H9 (cell line): ENCODE data around the gene AFAP1L2. TPM values are rescaled to one million over a fixed set of nuclear protein-coding genes. Genes with fewer than 3 reads are reported as not detected.

Experiments
- DNase-seq: peaks from one replicate; pipeline ENCODE4 v3.0.0-alpha.2; 2017
- H2AFZ ChIP-seq: one replicate; pipeline ENCODE4 v1.6.1; 2013; ENCODE audit warnings: mild to moderate bottlenecking, low read length, control low read depth, moderate library complexity
- H2AK5ac ChIP-seq: 2 replicates; pipeline ENCODE4 v1.6.1; 2013; ENCODE audit warnings: low read length, control low read depth, mixed read lengths; ENCODE audit not compliant: insufficient read length
- H2BK120ac ChIP-seq: one replicate; pipeline ENCODE4 v1.6.1; 2013; ENCODE audit warnings: low read depth, mild to moderate bottlenecking, low read length, control low read depth, inconsistent platforms; ENCODE audit not compliant: poor library complexity, severe bottlenecking
- H2BK12ac ChIP-seq: 2 replicates; pipeline ENCODE4 v1.6.1; 2013; ENCODE audit warnings: low read length, control low read depth, mixed read lengths, low read depth; ENCODE audit not compliant: insufficient read length
- H2BK15ac ChIP-seq: 2 replicates; pipeline ENCODE4 v1.6.1; 2013; ENCODE audit warnings: low read depth, low read length, control low read depth
- H2BK20ac ChIP-seq: one replicate; pipeline ENCODE4 v1.6.1; 2013; ENCODE audit warnings: low read depth, mild to moderate bottlenecking, low read length, control low read depth, inconsistent platforms; ENCODE audit not compliant: poor library complexity, severe bottlenecking
- H2BK5ac ChIP-seq: 2 replicates; pipeline ENCODE4 v1.6.1; 2013; ENCODE audit warnings: low read length, control low read depth, mixed read lengths; ENCODE audit not compliant: insufficient read length
- H3K14ac ChIP-seq: 2 replicates; pipeline ENCODE4 v1.6.1; 2013; ENCODE audit warnings: low read length, control low read depth; ENCODE audit not compliant: insufficient read depth
- H3K18ac ChIP-seq: 2 replicates; pipeline ENCODE4 v1.6.1; 2013; ENCODE audit warnings: low read depth, mild to moderate bottlenecking, mixed read lengths, low read length, control low read depth; ENCODE audit not compliant: insufficient read length
- H3K23ac ChIP-seq: 2 replicates; pipeline ENCODE4 v1.6.1; 2013; ENCODE audit warnings: low read length, control low read depth, mixed read lengths, low read depth; ENCODE audit not compliant: insufficient read length
- H3K23me2 ChIP-seq: 2 replicates; pipeline ENCODE4 v1.6.1; 2013; ENCODE audit warnings: low read depth, mild to moderate bottlenecking, mixed read lengths, low read length, control low read depth; ENCODE audit not compliant: insufficient read length, poor library complexity, severe bottlenecking
- H3K27ac ChIP-seq: 2 replicates; pipeline ENCODE4 v1.5.1; 2013; ENCODE audit warnings: low read length, control low read depth, mixed read lengths, low read depth; ENCODE audit not compliant: insufficient read length
- H3K27me3 ChIP-seq: 2 replicates; pipeline ENCODE4 v1.6.1; 2013; ENCODE audit warnings: low read length, control low read depth, inconsistent platforms; ENCODE audit not compliant: insufficient read depth
- H3K4ac ChIP-seq: 2 replicates; pipeline ENCODE4 v1.6.1; 2013; ENCODE audit warnings: low read depth, mild to moderate bottlenecking, control low read depth, inconsistent platforms, low read length, moderate library complexity
- H3K4me1 ChIP-seq: 2 replicates; pipeline ENCODE4 v1.6.1; 2013; ENCODE audit warnings: low read length, control low read depth, inconsistent platforms; ENCODE audit not compliant: insufficient read depth
- H3K4me2 ChIP-seq: 2 replicates; pipeline ENCODE4 v1.6.1; 2013; ENCODE audit warnings: low read length, control low read depth, mixed read lengths; ENCODE audit not compliant: insufficient read length, insufficient read depth
- H3K56ac ChIP-seq: 2 replicates; pipeline ENCODE4 v1.6.1; 2013; ENCODE audit warnings: low read depth, mild to moderate bottlenecking, mixed read lengths, low read length, control low read depth; ENCODE audit not compliant: insufficient read length
- H3K79me1 ChIP-seq: 2 replicates; pipeline ENCODE4 v1.6.1; 2013; ENCODE audit warnings: low read depth, mild to moderate bottlenecking, moderate library complexity, low read length, control low read depth, inconsistent platforms; ENCODE audit not compliant: insufficient read depth, poor library complexity, severe bottlenecking
- H3K79me2 ChIP-seq: 2 replicates; pipeline ENCODE4 v1.6.1; 2013; ENCODE audit warnings: low read length, control low read depth, inconsistent platforms; ENCODE audit not compliant: insufficient read depth
- H3K9ac ChIP-seq: 2 replicates; pipeline ENCODE4 v1.6.1; 2013; ENCODE audit warnings: low read length, control low read depth, mixed read lengths; ENCODE audit not compliant: insufficient read length; ENCODE audit errors: extremely low read depth
- H3K9me3 ChIP-seq: one replicate; pipeline ENCODE4 v1.6.1; 2013; ENCODE audit warnings: low read depth, low read length, inconsistent platforms; ENCODE audit not compliant: control insufficient read depth
- H3T11ph ChIP-seq: one replicate; pipeline ENCODE4 v1.6.1; 2013; ENCODE audit warnings: mild to moderate bottlenecking, low read length, control low read depth, inconsistent platforms
- H4K20me1 ChIP-seq: one replicate; pipeline ENCODE4 v1.6.1; 2013; ENCODE audit not compliant: control insufficient read depth, insufficient read length, insufficient read depth
- H4K5ac ChIP-seq: 2 replicates; pipeline ENCODE4 v1.6.1; 2013; ENCODE audit warnings: low read depth, mild to moderate bottlenecking, mixed read lengths, low read length, control low read depth; ENCODE audit not compliant: insufficient read length
- H4K8ac ChIP-seq: replicated peaks from 2 replicates; pipeline ENCODE4 v1.6.1; 2013; ENCODE audit warnings: low read length, control low read depth, mixed read lengths, low read depth; ENCODE audit not compliant: insufficient read length
- H4K91ac ChIP-seq: 2 replicates; pipeline ENCODE4 v1.6.1; 2013; ENCODE audit warnings: low read depth, mild to moderate bottlenecking, moderate library complexity, mixed read lengths, low read length, control low read depth; ENCODE audit not compliant: insufficient read length
- H3K27ac Mint-ChIP-seq, 3 experiments: 2 replicates in 2 of 3; 3 replicates in 1 of 3; pipeline ENCODE4 v1.8.0; 2020 to 2021; ENCODE audit warnings: mixed read lengths in 3 of 3, mild to moderate bottlenecking in 1 of 3, moderate library complexity in 1 of 3
- H3K27me3 Mint-ChIP-seq: 2 replicates; pipeline ENCODE4 v1.8.0; 2021; ENCODE audit warnings: low read depth, mild to moderate bottlenecking, moderate library complexity, mixed read lengths
- H3K36me3 Mint-ChIP-seq, 3 experiments: 2 replicates in 2 of 3; 3 replicates in 1 of 3; pipeline ENCODE4 v1.8.0; 2020 to 2021; ENCODE audit warnings: low read depth in 3 of 3, mixed read lengths in 3 of 3; ENCODE audit not compliant: insufficient read depth in 1 of 3
- H3K4me1 Mint-ChIP-seq, 2 experiments: 2 replicates each; pipeline ENCODE4 v1.8.0; 2020; ENCODE audit warnings: mixed read lengths in 2 of 2
- H3K4me3 Mint-ChIP-seq, 2 experiments: 2 replicates in 1 of 2; 3 replicates in 1 of 2; pipeline ENCODE4 v1.8.0; 2020 to 2021; ENCODE audit warnings: mild to moderate bottlenecking in 2 of 2, mixed read lengths in 2 of 2, moderate library complexity in 1 of 2
- H3K9me3 Mint-ChIP-seq, 2 experiments: 2 replicates in 1 of 2; 3 replicates in 1 of 2; pipeline ENCODE4 v1.8.0; 2020; ENCODE audit warnings: mild to moderate bottlenecking in 2 of 2, mixed read lengths in 2 of 2, moderate library complexity in 1 of 2
- CTCF ChIP-seq: fragments of 200-600 bp; sonication (generic); conservative IDR thresholded peaks from 3 replicates; pipeline ENCODE4 v1.8.0; 2021; ENCODE audit warnings: antibody characterized with exemption, mild to moderate bottlenecking
- WGBS: extraction: QIAGEN DNeasy Blood & Tissue Kit; methylation state at CpG from one replicate; pipeline ENCODE4 v1.1.7; 2013; ENCODE audit warnings: missing lambda C conversion rate, low lambda C conversion rate, mixed read lengths; ENCODE audit not compliant: insufficient read length; ENCODE audit errors: extremely low coverage; 5-methylcytosine and 5-hydroxymethylcytosine counted together
- total RNA-seq: library from RNA; stranded (reverse); gene quantifications from 2 replicates; pipeline ENCODE4 v1.2.1, GENCODE V29; 2021

AFAP1L2 gene
- total RNA-seq, 1 experiment from 2014 or later: 0.77 TPM

DNA sequence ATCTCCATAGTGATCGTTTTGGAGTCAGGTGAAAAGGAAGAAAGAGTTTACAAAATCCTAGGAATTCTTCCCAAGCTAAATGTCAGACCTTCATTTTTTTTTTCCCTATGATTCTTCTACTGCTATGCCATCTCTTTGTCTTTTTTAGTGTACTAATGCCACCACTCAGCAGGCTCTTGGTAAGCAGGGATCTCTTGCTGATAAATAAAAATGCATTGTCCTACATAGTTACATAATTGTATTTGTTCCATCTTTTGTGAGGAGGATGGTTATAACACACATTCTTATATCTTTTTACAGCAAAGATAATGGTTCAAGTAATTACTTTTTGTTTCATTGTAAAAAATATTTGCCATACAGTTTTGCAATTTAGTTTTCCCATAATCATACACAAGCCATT is 36.8 kb upstream of the AFAP1L2 start:
- Histone ChIP-seq H3K4me2 (no peak overlapping the region), H2BK120ac (no peak overlapping the region), H3K79me2 (no peaks in the 10 kb centered on the region), H3K23me2 (no peaks in the 10 kb centered on the region), H2AFZ (no peak overlapping the region), H3K27me3 (no peaks in the 10 kb centered on the region), H3K27ac (no peak overlapping the region), H3K23ac (no peak overlapping the region), H4K8ac (no peak overlapping the region), H2AK5ac (no peak overlapping the region), H2BK15ac (no peak overlapping the region), H3K9ac (no peak overlapping the region), H4K91ac (no peak overlapping the region), H3K79me1 (no peaks in the 10 kb centered on the region), H3K4ac (no peak overlapping the region), H3T11ph (no peak overlapping the region), H3K56ac (no peak overlapping the region), H2BK20ac (no peak overlapping the region), H3K18ac (no peak overlapping the region), H4K5ac (no peak overlapping the region), H3K9me3 (no peaks in the 10 kb centered on the region), H2BK12ac (no peak overlapping the region), H2BK5ac (no peak overlapping the region), H3K14ac (no peak overlapping the region), H4K20me1 (no peaks in the 10 kb centered on the region), H3K4me1 (no peaks in the 10 kb centered on the region)
- WGBS: no CpG with 5 or more reads among the region's 1 CpG
- Mint-ChIP-seq H3K27me3 (no peaks in the 10 kb centered on the region), H3K36me3 (peaks cover 10 to 13% (median 12%) of the 10 kb centered on the region in 3 experiments; a peak in 6 of 7 replicates), H3K9me3 (no peaks in the 10 kb centered on the region), H3K27ac (no peak overlapping the region), H3K4me3 (no peak overlapping the region), H3K4me1 (peaks cover 6 to 7% of the 10 kb centered on the region in 2 experiments; a peak in 2 of 4 replicates)
- no peak for TF ChIP-seq CTCF
- DNase-seq: no peak
